NCI-H460 (cell line): ENCODE data around the gene RFC1. TPM values are rescaled to one million over a fixed set of nuclear protein-coding genes. Genes with fewer than 3 reads are reported as not detected.

Source experiments
- DNase-seq: peaks from one replicate; pipeline ENCODE4 v3.0.0-alpha.2; 2016; ENCODE audit warnings: low read depth; ENCODE audit errors: extremely low read depth
- small RNA-seq, 2 experiments: library from RNA; depleted of rRNA; stranded (forward); fragments of <200 nt; gene quantifications; one replicate each; pipeline ENCODE3, GENCODE V24; 2014
- total RNA-seq: library from RNA; depleted of rRNA; stranded (reverse); fragments of >200 nt; shearing (Covaris generic); gene quantifications from 2 replicates; pipeline ENCODE4 v1.2.3, GENCODE V29; 2014; rRNA removed

The RFC1 gene
- total RNA-seq, 1 experiment from 2014 or later: 51.8 TPM

DNA sequence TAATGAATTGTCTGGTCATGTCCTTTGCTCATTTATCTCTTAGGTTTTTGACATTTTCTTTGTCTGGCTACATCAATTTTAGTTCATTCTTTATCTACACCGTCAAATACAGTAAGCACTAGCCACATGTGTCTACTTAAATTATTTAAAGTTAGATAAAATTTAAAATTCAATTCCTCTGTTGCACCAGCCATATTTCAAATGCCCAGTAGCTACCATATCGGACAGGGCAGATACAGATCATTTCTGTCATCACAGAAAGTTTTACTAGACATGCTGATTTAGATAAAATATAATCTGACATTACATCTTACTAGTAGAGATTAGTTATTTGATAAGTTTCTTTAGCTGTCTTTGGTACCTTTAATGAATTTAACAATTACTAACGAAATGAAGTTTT, 122.7 kb downstream of the RFC1 start:
- DNase-seq: no peak

Small RNAs within 50 kb of the gene (small RNA-seq; reads per million reads assigned to genes)
- gene MIR5591 (0 reads per million in 2 experiments), gene RNU6-32P (0 reads per million in 2 experiments), gene RNU6-887P (0 reads per million in 2 experiments)

Other genes with a start within 250 kb of the RFC1 start
- gene WDR19, start 183.8 kb downstream of the RFC1 start, total RNA-seq: 16.6 and 18.6 TPM in 2 replicates
- not detected in 2 replicates for gene KLB, start 40.6 kb upstream of the RFC1 start, total RNA-seq
- gene RPL9, start 92.6 kb upstream of the RFC1 start, total RNA-seq: 6,834 and 7,046 TPM in 2 replicates
- gene LIAS, start 92.7 kb upstream of the RFC1 start, total RNA-seq: 32.8 and 37.0 TPM in 2 replicates
- 358 and 406 TPM in 2 replicates for gene UGDH, start 161.1 kb upstream of the RFC1 start, total RNA-seq